HL-60 (cell line): ENCODE data around the gene CEACAM5.

Experiments
- GABPA ChIP-seq: IDR thresholded peaks from 2 replicates; pipeline ENCODE4 v1.6.1; 2012; ENCODE audit warnings: low read depth
- POLR2AphosphoS5 ChIP-seq: IDR thresholded peaks from 2 replicates; pipeline ENCODE4 v1.6.1; 2012; ENCODE audit warnings: low read depth
- TF ChIP-seq, protein P1 (sequence below): IDR thresholded peaks from one replicate; pipeline ENCODE4 v1.5.1; 2011; ENCODE audit warnings: low read length, control low read depth, inconsistent platforms; ENCODE audit not compliant: insufficient read depth
- TF ChIP-seq, protein P2 (sequence below): IDR thresholded peaks from 2 replicates; pipeline ENCODE4 v1.6.1; 2012; ENCODE audit warnings: low read depth; ENCODE audit not compliant: insufficient replicate concordance

GRCh38 chr19:41688687-41689086, 19.7 kb upstream of the CEACAM5 start:
- TF ChIP-seq, protein P1, sequence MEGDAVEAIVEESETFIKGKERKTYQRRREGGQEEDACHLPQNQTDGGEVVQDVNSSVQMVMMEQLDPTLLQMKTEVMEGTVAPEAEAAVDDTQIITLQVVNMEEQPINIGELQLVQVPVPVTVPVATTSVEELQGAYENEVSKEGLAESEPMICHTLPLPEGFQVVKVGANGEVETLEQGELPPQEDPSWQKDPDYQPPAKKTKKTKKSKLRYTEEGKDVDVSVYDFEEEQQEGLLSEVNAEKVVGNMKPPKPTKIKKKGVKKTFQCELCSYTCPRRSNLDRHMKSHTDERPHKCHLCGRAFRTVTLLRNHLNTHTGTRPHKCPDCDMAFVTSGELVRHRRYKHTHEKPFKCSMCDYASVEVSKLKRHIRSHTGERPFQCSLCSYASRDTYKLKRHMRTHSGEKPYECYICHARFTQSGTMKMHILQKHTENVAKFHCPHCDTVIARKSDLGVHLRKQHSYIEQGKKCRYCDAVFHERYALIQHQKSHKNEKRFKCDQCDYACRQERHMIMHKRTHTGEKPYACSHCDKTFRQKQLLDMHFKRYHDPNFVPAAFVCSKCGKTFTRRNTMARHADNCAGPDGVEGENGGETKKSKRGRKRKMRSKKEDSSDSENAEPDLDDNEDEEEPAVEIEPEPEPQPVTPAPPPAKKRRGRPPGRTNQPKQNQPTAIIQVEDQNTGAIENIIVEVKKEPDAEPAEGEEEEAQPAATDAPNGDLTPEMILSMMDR, result no peak
- TF ChIP-seq POLR2AphosphoS5 (no peak), GABPA (no peak)
- TF ChIP-seq, protein P2, sequence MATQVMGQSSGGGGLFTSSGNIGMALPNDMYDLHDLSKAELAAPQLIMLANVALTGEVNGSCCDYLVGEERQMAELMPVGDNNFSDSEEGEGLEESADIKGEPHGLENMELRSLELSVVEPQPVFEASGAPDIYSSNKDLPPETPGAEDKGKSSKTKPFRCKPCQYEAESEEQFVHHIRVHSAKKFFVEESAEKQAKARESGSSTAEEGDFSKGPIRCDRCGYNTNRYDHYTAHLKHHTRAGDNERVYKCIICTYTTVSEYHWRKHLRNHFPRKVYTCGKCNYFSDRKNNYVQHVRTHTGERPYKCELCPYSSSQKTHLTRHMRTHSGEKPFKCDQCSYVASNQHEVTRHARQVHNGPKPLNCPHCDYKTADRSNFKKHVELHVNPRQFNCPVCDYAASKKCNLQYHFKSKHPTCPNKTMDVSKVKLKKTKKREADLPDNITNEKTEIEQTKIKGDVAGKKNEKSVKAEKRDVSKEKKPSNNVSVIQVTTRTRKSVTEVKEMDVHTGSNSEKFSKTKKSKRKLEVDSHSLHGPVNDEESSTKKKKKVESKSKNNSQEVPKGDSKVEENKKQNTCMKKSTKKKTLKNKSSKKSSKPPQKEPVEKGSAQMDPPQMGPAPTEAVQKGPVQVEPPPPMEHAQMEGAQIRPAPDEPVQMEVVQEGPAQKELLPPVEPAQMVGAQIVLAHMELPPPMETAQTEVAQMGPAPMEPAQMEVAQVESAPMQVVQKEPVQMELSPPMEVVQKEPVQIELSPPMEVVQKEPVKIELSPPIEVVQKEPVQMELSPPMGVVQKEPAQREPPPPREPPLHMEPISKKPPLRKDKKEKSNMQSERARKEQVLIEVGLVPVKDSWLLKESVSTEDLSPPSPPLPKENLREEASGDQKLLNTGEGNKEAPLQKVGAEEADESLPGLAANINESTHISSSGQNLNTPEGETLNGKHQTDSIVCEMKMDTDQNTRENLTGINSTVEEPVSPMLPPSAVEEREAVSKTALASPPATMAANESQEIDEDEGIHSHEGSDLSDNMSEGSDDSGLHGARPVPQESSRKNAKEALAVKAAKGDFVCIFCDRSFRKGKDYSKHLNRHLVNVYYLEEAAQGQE, result no peak
